Panc1 (cell line): ENCODE results near the gene ZC3H18. TPM values are rescaled to one million over a fixed set of nuclear protein-coding genes. Genes with fewer than 3 reads are reported as not detected.

Source experiments
- ATAC-seq: fragments of 200-7000 bp; cut with Tn5 transposase; 2 replicates; pipeline ENCODE4 v1.9.1; 2020; ENCODE audit warnings: mild to moderate bottlenecking, moderate library complexity
- BruUV-seq: library from RNA; stranded (reverse); fragments of 400-500 nt; replicated peaks from 2 replicates; lab custom pipeline; 2021; lab: Mats Ljungman, UMichigan
- CTCF ChIA-PET: fragments of 300-600 bp; sonication (Branson Sonifier 250); formaldehyde crosslinking; loops from one replicate; lab custom pipeline; 2022; ENCODE audit warnings: antibody characterized with exemption; lab: Charles Lee
- POLR2A ChIA-PET: fragments of 300-600 bp; sonication (Branson Sonifier 250); formaldehyde crosslinking; loops from one replicate; lab custom pipeline; 2022; ENCODE audit warnings: antibody characterized with exemption; lab: Charles Lee
- DNase-seq: peaks from one replicate; pipeline ENCODE4 v3.0.0-alpha.2; 2010; ENCODE audit warnings: low read depth, low spot score
- H3K27ac ChIP-seq: 2 replicates; pipeline ENCODE4 v1.5.1; 2011; ENCODE audit warnings: mild to moderate bottlenecking, low read length, inconsistent platforms
- H3K27me3 ChIP-seq: fragments of 200-500 bp; sonication (Bioruptor generic); 2 replicates; pipeline ENCODE4 v1.6.0; 2014; ENCODE audit warnings: low read length, inconsistent platforms; ENCODE audit not compliant: control insufficient read depth, insufficient read depth
- H3K36me3 ChIP-seq: fragments of 200-500 bp; sonication (Bioruptor generic); 2 replicates; pipeline ENCODE4 v1.5.1; 2014; ENCODE audit warnings: inconsistent platforms, mild to moderate bottlenecking, low read length, moderate library complexity; ENCODE audit not compliant: control insufficient read depth, insufficient read depth
- H3K4me1 ChIP-seq: 2 replicates; pipeline ENCODE4 v1.5.1; 2011; ENCODE audit warnings: inconsistent platforms, mild to moderate bottlenecking, low read length, moderate library complexity; ENCODE audit not compliant: control insufficient read depth, insufficient read depth
- H3K4me3 ChIP-seq, 2 experiments: 2 replicates each; pipeline ENCODE4 v1.5.1; 2011 to 2012; ENCODE audit warnings: low read depth in 2 of 2, low read length in 2 of 2, mild to moderate bottlenecking in 2 of 2, inconsistent platforms in 1 of 2, moderate library complexity in 1 of 2
- H3K9me3 ChIP-seq: fragments of 200-500 bp; sonication (Bioruptor generic); 2 replicates; pipeline ENCODE4 v1.5.1; 2014; ENCODE audit warnings: low read depth, mild to moderate bottlenecking, inconsistent platforms, low read length, moderate library complexity; ENCODE audit not compliant: control insufficient read depth, insufficient read depth
- POLR2AphosphoS5 ChIP-seq: IDR thresholded peaks from 2 replicates; pipeline ENCODE4 v1.6.1; 2012; ENCODE audit warnings: mild to moderate bottlenecking, low read depth, low read length, moderate library complexity
- SIN3A ChIP-seq: IDR thresholded peaks from 2 replicates; pipeline ENCODE4 v1.6.1; 2012; ENCODE audit warnings: low read depth, mild to moderate bottlenecking, low read length, moderate library complexity, borderline replicate concordance; ENCODE audit not compliant: insufficient read depth
- TCF7L2 ChIP-seq: IDR thresholded peaks from 2 replicates; pipeline ENCODE4 v1.6.1; 2011; ENCODE audit warnings: mild to moderate bottlenecking, low read depth, low read length, inconsistent platforms
- in situ Hi-C: cut with HindIII; loops from 2 replicates; pipeline ENCODE4 v1.10.0; 2016; ENCODE audit warnings: low sequenced_read_pairs, low pct_unique_long_range_greater_than_20kb
- intact Hi-C: fragments of 100-400 bp; cut with micrococcal nuclease; formaldehyde crosslinking; loops from one replicate; pipeline ENCODE4 v1.10.0; 2022; ENCODE audit not compliant: unreplicated experiment
- total RNA-seq: library from RNA; stranded (reverse); gene quantifications from one replicate; pipeline ENCODE4 v1.2.1, GENCODE V29; 2021; ENCODE audit not compliant: unreplicated experiment
- TF ChIP-seq, protein P1 (sequence below), 2 experiments: IDR thresholded peaks; 2 replicates each; pipeline ENCODE4 v1.6.1; 2011 to 2012; ENCODE audit warnings: low read depth in 2 of 2, control low read depth in 1 of 2, low read length in 1 of 2, mild to moderate bottlenecking in 1 of 2, moderate library complexity in 1 of 2; ENCODE audit not compliant: insufficient read depth in 1 of 2
- TF ChIP-seq, protein P2 (sequence below): fragments of 450-650 bp; IDR thresholded peaks from 2 replicates; pipeline ENCODE4 v1.5.1; 2017; ENCODE audit warnings: mild to moderate bottlenecking

Gene ZC3H18
- total RNA-seq, 1 experiment from 2014 or later, result 45.9 TPM

DNA sequence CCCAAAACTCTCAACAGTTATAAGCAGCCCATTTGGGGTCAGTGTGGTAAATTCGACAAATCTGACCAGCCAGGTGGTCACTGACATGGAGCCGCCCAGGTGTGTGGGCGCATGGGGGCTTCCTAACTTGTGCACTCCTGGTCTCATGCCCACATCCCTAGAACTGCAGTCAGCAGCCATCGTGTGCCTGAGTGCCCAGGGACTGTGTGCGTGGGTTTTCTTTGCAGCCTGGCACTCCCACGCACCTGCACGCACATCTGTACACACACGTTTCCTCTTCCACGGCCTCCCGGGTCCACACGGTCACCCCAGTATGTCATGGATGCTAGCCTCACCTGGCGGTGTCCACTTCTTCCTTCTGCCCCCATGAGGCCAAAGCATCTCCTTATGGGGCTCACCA is 38.9 kb upstream of the ZC3H18 start:
- no peak for DNase-seq
- Histone ChIP-seq H3K9me3 (no peaks in the 10 kb centered on the region), H3K36me3 (no peaks in the 10 kb centered on the region; the same call in 1 of the 2 replicates), H3K4me3 (no peak overlapping the region), H3K27ac (no peak overlapping the region), H3K27me3 (no peaks in the 10 kb centered on the region), H3K4me1 (no peaks in the 10 kb centered on the region)
- no TSS peak for BruUV-seq
- intact Hi-C loops (no loop called here), in situ Hi-C loops (no loop called here)
- CTCF ChIA-PET, result no interaction called here
- TF ChIP-seq, protein P1, sequence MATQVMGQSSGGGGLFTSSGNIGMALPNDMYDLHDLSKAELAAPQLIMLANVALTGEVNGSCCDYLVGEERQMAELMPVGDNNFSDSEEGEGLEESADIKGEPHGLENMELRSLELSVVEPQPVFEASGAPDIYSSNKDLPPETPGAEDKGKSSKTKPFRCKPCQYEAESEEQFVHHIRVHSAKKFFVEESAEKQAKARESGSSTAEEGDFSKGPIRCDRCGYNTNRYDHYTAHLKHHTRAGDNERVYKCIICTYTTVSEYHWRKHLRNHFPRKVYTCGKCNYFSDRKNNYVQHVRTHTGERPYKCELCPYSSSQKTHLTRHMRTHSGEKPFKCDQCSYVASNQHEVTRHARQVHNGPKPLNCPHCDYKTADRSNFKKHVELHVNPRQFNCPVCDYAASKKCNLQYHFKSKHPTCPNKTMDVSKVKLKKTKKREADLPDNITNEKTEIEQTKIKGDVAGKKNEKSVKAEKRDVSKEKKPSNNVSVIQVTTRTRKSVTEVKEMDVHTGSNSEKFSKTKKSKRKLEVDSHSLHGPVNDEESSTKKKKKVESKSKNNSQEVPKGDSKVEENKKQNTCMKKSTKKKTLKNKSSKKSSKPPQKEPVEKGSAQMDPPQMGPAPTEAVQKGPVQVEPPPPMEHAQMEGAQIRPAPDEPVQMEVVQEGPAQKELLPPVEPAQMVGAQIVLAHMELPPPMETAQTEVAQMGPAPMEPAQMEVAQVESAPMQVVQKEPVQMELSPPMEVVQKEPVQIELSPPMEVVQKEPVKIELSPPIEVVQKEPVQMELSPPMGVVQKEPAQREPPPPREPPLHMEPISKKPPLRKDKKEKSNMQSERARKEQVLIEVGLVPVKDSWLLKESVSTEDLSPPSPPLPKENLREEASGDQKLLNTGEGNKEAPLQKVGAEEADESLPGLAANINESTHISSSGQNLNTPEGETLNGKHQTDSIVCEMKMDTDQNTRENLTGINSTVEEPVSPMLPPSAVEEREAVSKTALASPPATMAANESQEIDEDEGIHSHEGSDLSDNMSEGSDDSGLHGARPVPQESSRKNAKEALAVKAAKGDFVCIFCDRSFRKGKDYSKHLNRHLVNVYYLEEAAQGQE (IDR thresholded peaks at IDR 0.05; ENCODE audit: insufficient read depth in 1 of 2, low read depth in 2 of 2, low read length in 1 of 2), result no peak
- TF ChIP-seq POLR2AphosphoS5 (no peak), TCF7L2 (no peak), SIN3A (no peak)
- TF ChIP-seq, protein P2, sequence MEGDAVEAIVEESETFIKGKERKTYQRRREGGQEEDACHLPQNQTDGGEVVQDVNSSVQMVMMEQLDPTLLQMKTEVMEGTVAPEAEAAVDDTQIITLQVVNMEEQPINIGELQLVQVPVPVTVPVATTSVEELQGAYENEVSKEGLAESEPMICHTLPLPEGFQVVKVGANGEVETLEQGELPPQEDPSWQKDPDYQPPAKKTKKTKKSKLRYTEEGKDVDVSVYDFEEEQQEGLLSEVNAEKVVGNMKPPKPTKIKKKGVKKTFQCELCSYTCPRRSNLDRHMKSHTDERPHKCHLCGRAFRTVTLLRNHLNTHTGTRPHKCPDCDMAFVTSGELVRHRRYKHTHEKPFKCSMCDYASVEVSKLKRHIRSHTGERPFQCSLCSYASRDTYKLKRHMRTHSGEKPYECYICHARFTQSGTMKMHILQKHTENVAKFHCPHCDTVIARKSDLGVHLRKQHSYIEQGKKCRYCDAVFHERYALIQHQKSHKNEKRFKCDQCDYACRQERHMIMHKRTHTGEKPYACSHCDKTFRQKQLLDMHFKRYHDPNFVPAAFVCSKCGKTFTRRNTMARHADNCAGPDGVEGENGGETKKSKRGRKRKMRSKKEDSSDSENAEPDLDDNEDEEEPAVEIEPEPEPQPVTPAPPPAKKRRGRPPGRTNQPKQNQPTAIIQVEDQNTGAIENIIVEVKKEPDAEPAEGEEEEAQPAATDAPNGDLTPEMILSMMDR, result no peak
- no peak for ATAC-seq
- POLR2A ChIA-PET, result no interaction called here

DNA sequence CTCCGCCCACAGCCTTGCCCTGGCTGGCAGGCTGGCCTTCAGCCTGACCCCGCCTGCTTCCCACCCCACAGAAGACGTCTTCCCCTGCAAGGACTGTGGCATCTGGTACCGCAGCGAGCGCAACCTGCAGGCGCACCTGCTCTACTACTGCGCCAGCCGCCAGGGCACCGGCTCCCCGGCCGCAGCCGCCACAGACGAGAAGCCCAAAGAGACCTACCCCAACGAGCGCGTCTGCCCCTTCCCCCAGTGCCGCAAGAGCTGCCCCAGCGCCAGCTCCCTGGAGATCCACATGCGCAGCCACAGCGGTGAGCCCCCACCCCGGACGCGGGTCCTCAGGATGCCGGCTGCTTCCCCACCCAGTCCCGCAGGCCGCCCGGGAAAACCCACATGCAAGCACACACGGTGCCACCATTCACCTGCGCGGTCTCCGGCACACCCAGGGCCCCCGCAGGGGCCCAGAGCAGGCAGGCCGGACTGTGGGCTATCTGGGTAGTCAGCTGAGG is 38.2 kb upstream of the ZC3H18 start:
- DNase-seq (no peak), ATAC-seq (no peak)
- intact Hi-C loops (no loop called here), in situ Hi-C loops (no loop called here)
- TF ChIP-seq, protein P1 (IDR thresholded peaks at IDR 0.05; ENCODE audit: insufficient read depth in 1 of 2, low read depth in 2 of 2, low read length in 1 of 2), result no peak
- TF ChIP-seq, protein P2, result no peak
- TF ChIP-seq TCF7L2 (no peak), SIN3A (no peak), POLR2AphosphoS5 (no peak)
- Histone ChIP-seq H3K27me3 (no peaks in the 10 kb centered on the region), H3K9me3 (no peaks in the 10 kb centered on the region), H3K27ac (no peak overlapping the region), H3K4me1 (no peaks in the 10 kb centered on the region), H3K4me3 (no peak overlapping the region), H3K36me3 (no peaks in the 10 kb centered on the region; the same call in 1 of the 2 replicates)
- BruUV-seq, result no TSS peak
- CTCF ChIA-PET, result no interaction called here
- POLR2A ChIA-PET, result no interaction called here
